GM21529 (cell line): Measurements from ENCODE around the gene GNG3.

ENCODE experiments used
- ATAC-seq: cut with Tn5 transposase; IDR thresholded peaks from one replicate; pipeline ENCODE4 v1.9.1; 2021; ENCODE audit not compliant: unreplicated experiment

GNG3 gene

DNA sequence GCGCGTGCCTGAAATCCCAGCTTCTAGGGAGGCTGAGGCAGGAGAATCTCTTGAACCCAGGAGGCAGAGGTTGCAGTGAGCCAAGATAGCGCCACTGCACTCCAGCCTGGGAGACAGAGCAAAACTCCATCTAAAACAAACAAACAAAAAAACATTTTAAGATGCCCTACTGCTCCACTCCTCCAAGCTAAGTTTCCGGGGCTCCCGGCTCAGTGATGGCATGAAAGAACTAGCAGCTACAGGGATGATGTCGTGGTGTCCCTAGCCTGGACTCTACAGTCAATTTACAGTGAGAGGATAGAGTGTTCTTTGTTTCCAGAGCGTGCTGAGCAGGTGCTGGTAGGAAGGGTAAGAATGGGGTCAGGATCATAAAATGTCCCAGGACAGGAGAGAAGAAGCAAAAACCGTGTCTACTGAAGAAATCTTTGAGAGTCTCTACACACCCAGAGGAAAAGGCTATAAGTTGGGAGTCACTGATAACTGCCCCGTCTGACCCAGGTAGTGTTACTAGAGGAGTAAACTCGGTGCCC, 47.7 kb downstream of the GNG3 start:
- no peak for ATAC-seq

DNA sequence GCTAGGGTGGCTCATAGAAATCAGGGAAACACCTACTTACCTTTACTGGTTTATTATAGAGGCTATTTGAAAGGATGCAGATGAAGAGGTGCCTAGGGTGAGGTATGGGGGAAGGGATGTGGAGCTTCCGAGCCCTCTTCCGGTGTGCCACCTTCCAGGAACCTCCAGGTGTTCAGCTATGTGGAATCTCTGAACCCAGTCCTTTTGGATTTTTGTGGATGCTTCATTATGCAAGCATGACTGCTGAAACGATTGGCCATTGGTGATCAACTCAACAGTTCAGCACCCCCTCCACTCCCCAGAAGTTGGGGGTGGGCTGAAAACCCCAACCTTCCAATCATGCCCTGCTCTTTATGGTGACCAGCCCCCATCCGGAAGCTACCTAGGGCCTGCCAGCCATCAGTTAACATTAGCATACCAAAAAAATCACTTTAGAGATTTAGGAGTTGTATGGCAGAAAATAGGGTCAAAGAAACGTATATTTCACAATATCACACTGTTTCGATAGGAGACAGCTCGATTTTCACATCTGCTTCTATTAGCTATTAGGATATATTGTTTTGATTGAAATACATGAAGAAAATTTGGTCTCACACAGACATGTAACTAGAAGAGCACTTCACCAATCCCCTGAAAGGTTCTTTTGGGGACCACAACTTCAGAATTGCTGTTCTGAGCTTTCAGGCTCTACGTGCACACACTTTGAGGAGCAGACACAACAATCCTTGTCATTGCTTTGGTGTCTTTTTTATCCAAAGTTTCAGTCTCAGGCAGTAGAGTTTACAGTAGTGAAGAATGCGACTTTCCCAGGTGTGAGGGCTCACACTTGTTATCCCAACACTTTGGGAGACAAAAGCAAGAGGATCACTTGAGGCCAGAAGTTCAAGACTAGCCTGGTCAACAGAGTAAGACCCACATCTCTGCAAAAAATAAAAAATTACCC, 50.6 kb downstream of the GNG3 start:
- ATAC-seq = no peak
